Thoracic aorta (tissue), 2 donors: ENCODE data around the gene GPC6. TPM values are rescaled to one million over a fixed set of nuclear protein-coding genes. Genes with fewer than 3 reads are reported as not detected.

Source experiments
- ATAC-seq: fragments of 150-250 bp; one replicate; pipeline ENCODE4 v1.8.0; 2017; ENCODE audit warnings: low read depth; ENCODE audit not compliant: insufficient number of reproducible peaks, low FRiP score
- DNase-seq: peaks from one replicate; pipeline ENCODE4 v3.0.0-alpha.2; 2020; ENCODE audit warnings: low spot score
- H3K27ac ChIP-seq, 2 donors: fragments of 200-600 bp; sonication (generic); 1 replicate in 1 of 2; 2 replicates in 1 of 2; pipeline ENCODE4 v1.5.1; 2016; ENCODE audit warnings: mild to moderate bottlenecking in 2 of 2, moderate library complexity in 2 of 2
- H3K27me3 ChIP-seq: fragments of 200-600 bp; sonication (generic); replicated peaks from 2 replicates; pipeline ENCODE4 v1.6.0; 2016; ENCODE audit warnings: mild to moderate bottlenecking; ENCODE audit not compliant: insufficient read depth
- H3K36me3 ChIP-seq: fragments of 200-600 bp; sonication (generic); one replicate; pipeline ENCODE4 v1.5.1; 2016
- H3K4me1 ChIP-seq, 2 donors: fragments of 200-600 bp; sonication (generic); 1 replicate in 1 of 2; 2 replicates in 1 of 2; pipeline versions ENCODE4 v1.5.1 to v1.6.0; 2016; ENCODE audit warnings: low read depth in 2 of 2, mild to moderate bottlenecking in 1 of 2; ENCODE audit not compliant: control insufficient read depth in 1 of 2
- H3K4me3 ChIP-seq: fragments of 200-600 bp; sonication (generic); 2 replicates; pipeline ENCODE4 v1.5.1; 2016; ENCODE audit warnings: mild to moderate bottlenecking
- H3K9me3 ChIP-seq: fragments of 200-600 bp; sonication (generic); 2 replicates; pipeline ENCODE4 v1.5.1; 2016
- total RNA-seq, 2 donors: library from RNA; depleted of rRNA; stranded (reverse); fragments of >200 nt; gene quantifications; one replicate each; pipeline versions ENCODE4 v1.1.0 to v1.2.3, GENCODE V29; 2016
- TF ChIP-seq, protein P1 (sequence below): fragments of 200-600 bp; sonication (generic); IDR thresholded peaks from one replicate; pipeline ENCODE4 v1.5.1; 2019; ENCODE audit warnings: antibody characterized with exemption

GPC6 gene
- total RNA-seq, 2 donors from 2014 or later, result 34.9 to 56.4 TPM

- no peaks in the 10 kb centered on the region for H3K9me3 ChIP-seq
- DNase-seq, result no peak
- H3K36me3 ChIP-seq, result no peaks in the 10 kb centered on the region
- H3K27me3 ChIP-seq, result no peaks in the 10 kb centered on the region
- peaks cover 8 to 17% of the 10 kb centered on the region in 2 donors for H3K4me1 ChIP-seq
- H3K27ac ChIP-seq, result no peak overlapping the region
- peak overlapping the region; percentile 50 for H3K4me3 ChIP-seq
- ATAC-seq, result no peak
- TF ChIP-seq, protein P1, sequence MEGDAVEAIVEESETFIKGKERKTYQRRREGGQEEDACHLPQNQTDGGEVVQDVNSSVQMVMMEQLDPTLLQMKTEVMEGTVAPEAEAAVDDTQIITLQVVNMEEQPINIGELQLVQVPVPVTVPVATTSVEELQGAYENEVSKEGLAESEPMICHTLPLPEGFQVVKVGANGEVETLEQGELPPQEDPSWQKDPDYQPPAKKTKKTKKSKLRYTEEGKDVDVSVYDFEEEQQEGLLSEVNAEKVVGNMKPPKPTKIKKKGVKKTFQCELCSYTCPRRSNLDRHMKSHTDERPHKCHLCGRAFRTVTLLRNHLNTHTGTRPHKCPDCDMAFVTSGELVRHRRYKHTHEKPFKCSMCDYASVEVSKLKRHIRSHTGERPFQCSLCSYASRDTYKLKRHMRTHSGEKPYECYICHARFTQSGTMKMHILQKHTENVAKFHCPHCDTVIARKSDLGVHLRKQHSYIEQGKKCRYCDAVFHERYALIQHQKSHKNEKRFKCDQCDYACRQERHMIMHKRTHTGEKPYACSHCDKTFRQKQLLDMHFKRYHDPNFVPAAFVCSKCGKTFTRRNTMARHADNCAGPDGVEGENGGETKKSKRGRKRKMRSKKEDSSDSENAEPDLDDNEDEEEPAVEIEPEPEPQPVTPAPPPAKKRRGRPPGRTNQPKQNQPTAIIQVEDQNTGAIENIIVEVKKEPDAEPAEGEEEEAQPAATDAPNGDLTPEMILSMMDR, result no peak
Observed at GRCh38 chr13:93413972-93414717, 187.5 kb downstream of the GPC6 start.

DNA sequence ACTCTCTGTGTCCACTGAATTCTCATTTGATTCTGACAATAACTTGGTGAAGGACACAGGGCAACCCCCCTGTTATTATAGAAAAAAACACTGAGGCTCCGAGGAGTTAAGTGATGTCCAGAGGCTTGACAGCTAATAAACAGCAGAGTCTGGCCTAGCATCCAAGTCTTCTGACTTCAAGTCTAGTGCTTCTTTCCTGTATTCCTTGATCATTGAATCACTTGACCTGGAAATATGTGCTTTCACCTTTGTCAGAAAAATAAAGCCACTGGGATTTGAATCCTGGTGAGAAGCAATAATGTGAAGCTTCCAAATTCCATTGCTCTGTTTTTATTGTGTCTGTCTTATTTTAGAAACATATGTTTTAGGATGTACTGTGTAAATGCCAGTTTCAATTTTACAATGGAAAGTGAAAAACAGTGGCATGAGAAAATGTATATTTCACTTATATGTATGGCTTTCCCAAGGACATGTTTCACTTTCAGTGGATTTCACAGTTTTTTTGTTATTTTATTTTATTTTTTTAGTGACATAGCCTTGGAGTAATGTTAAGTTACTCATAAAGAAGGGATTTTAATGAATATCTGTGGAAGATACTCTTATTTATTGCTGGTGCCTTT is 190.2 kb downstream of the GPC6 start:
- Histone ChIP-seq H3K27ac (no peak overlapping the region), H3K27me3 (no peaks in the 10 kb centered on the region), H3K36me3 (no peaks in the 10 kb centered on the region), H3K9me3 (no peaks in the 10 kb centered on the region), H3K4me1 (peaks cover 8 to 17% of the 10 kb centered on the region in 2 donors), H3K4me3 (no peak overlapping the region)
- no peak for ATAC-seq
- DNase-seq, result no peak
- TF ChIP-seq, protein P1, result no peak

DNA sequence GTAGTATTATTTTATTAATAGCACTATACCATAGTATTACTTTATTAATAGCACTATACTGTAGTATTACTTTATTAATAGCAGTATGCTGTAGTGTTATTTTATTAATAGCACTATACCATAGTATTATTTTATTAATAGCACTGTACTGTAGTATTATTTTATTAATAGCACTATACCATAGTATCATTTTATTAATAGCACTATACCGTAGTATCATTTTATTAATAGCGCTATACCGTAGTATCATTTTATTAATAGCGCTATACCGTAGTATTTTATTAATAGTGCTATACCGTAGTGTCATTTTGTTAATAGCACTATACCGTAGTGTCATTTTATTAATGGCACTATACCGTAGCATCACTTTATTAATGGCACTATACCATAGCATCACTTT is 191.8 kb downstream of the GPC6 start:
- Histone ChIP-seq H3K9me3 (no peaks in the 10 kb centered on the region), H3K27me3 (no peaks in the 10 kb centered on the region), H3K36me3 (no peaks in the 10 kb centered on the region), H3K4me3 (no peak overlapping the region), H3K27ac (no peak overlapping the region), H3K4me1 (peaks cover 8 to 23% of the 10 kb centered on the region in 2 donors)
- TF ChIP-seq, protein P1, result no peak
- DNase-seq, result no peak
- ATAC-seq, result no peak

- DNase-seq (no peak), ATAC-seq (no peak)
- Histone ChIP-seq H3K9me3 (no peaks in the 10 kb centered on the region), H3K36me3 (no peaks in the 10 kb centered on the region), H3K27me3 (no peaks in the 10 kb centered on the region), H3K27ac (no peak overlapping the region), H3K4me1 (peaks cover 0 to 17% of the 10 kb centered on the region in 2 donors), H3K4me3 (no peak overlapping the region)
- TF ChIP-seq, protein P1, result no peak
Observed at GRCh38 chr13:93420206-93420605, 193.6 kb downstream of the GPC6 start.

GRCh38 chr13:93420887-93421286 is 194.3 kb downstream of the GPC6 start:
- no peaks in the 10 kb centered on the region for H3K27me3 ChIP-seq
- H3K36me3 ChIP-seq, result no peaks in the 10 kb centered on the region
- H3K27ac ChIP-seq, result no peak overlapping the region
- ATAC-seq, result no peak
- no peaks in the 10 kb centered on the region for H3K9me3 ChIP-seq
- no peak overlapping the region for H3K4me3 ChIP-seq
- TF ChIP-seq, protein P1, result no peak
- no peak for DNase-seq
- peaks cover 0 to 17% of the 10 kb centered on the region in 2 donors for H3K4me1 ChIP-seq
